WTC11 (cell line): ENCODE data around the gene PSD. TPM values are rescaled to one million over a fixed set of nuclear protein-coding genes. Genes with fewer than 3 reads are reported as not detected.

Source experiments
- ATAC-seq: fragments of 200-7000 bp; cut with Tn5 transposase; 2 replicates; pipeline ENCODE4 v1.10.0; 2021; ENCODE audit warnings: mild to moderate bottlenecking, moderate library complexity
- CTCF ChIA-PET: fragments of 300-600 bp; sonication (Branson Sonifier 250); formaldehyde crosslinking; loops from one replicate; lab custom pipeline; 2021; ENCODE audit warnings: antibody characterized with exemption; lab: Charles Lee
- POLR2A ChIA-PET: fragments of 350-600 bp; sonication (Branson Sonifier 250); formaldehyde crosslinking; loops from one replicate; lab custom pipeline; 2021; ENCODE audit warnings: antibody characterized with exemption; lab: Charles Lee
- DNase-seq: peaks from one replicate; pipeline ENCODE4 v3.0.0; 2021; ENCODE audit warnings: low spot score
- H3K27ac Mint-ChIP-seq: 2 replicates; pipeline ENCODE4 v1.8.0; 2021; ENCODE audit warnings: mixed read lengths
- H3K27me3 Mint-ChIP-seq: 2 replicates; pipeline ENCODE4 v1.8.0; 2021; ENCODE audit warnings: low read depth, mild to moderate bottlenecking, moderate library complexity, mixed read lengths
- H3K36me3 Mint-ChIP-seq: 2 replicates; pipeline ENCODE4 v1.8.0; 2021; ENCODE audit warnings: mixed read lengths
- H3K4me1 Mint-ChIP-seq: 2 replicates; pipeline ENCODE4 v1.8.0; 2022; ENCODE audit warnings: mixed read lengths
- H3K4me3 Mint-ChIP-seq: 2 replicates; pipeline ENCODE4 v1.8.0; 2021; ENCODE audit warnings: mild to moderate bottlenecking, moderate library complexity, mixed read lengths
- H3K9me3 Mint-ChIP-seq: 2 replicates; pipeline ENCODE4 v1.8.0; 2021; ENCODE audit warnings: mixed read lengths
- ARID4B ChIP-seq: sonication (generic); formaldehyde crosslinking; IDR thresholded peaks from 2 replicates; pipeline ENCODE4 v1.8.0; 2023; ENCODE audit warnings: missing genetic modification reagents, mild to moderate bottlenecking, borderline replicate concordance
- CTCF ChIP-seq: fragments of 200-600 bp; IDR thresholded peaks from 2 replicates; pipeline ENCODE4 v1.8.0; 2022; ENCODE audit warnings: antibody characterized with exemption
- ETV6 ChIP-seq: sonication (generic); formaldehyde crosslinking; IDR thresholded peaks from 2 replicates; pipeline ENCODE4 v1.8.1; 2022; ENCODE audit warnings: mild to moderate bottlenecking, missing genetic modification reagents
- FOXJ3 ChIP-seq: sonication (generic); formaldehyde crosslinking; IDR thresholded peaks from 2 replicates; pipeline ENCODE4 v1.9.0; 2021; ENCODE audit warnings: missing genetic modification reagents, mild to moderate bottlenecking, borderline replicate concordance
- FOXK1 ChIP-seq: sonication (generic); formaldehyde crosslinking; IDR thresholded peaks from 2 replicates; pipeline ENCODE4 v1.8.0; 2022; ENCODE audit warnings: mild to moderate bottlenecking, moderate library complexity, missing genetic modification reagents
- GTF2I ChIP-seq: fragments of 250-450 bp; sonication (Bioruptor Pico); conservative IDR thresholded peaks from 2 replicates; pipeline ENCODE4 v1.4.0; 2021; ENCODE audit warnings: mild to moderate bottlenecking
- HMGA2 ChIP-seq: fragments of 250-450 bp; sonication (Bioruptor Pico); IDR thresholded peaks from 2 replicates; pipeline ENCODE4 v1.4.0; 2021; ENCODE audit warnings: mild to moderate bottlenecking, moderate library complexity
- IRF1 ChIP-seq: sonication (generic); formaldehyde crosslinking; IDR thresholded peaks from 2 replicates; pipeline ENCODE4 v1.8.0; 2023; ENCODE audit warnings: missing genetic modification reagents
- JAZF1 ChIP-seq: fragments of 250-450 bp; sonication (Bioruptor Pico); IDR thresholded peaks from 2 replicates; pipeline ENCODE4 v1.9.0; 2021; ENCODE audit warnings: moderate library complexity, mild to moderate bottlenecking, inconsistent platforms
- JUN ChIP-seq: sonication (generic); formaldehyde crosslinking; IDR thresholded peaks from 2 replicates; pipeline ENCODE4 v1.8.0; 2023; ENCODE audit warnings: mild to moderate bottlenecking, missing genetic modification reagents
- MAX ChIP-seq: sonication (generic); formaldehyde crosslinking; IDR thresholded peaks from 2 replicates; pipeline ENCODE4 v1.8.0; 2022; ENCODE audit warnings: mild to moderate bottlenecking, missing genetic modification reagents
- MXD4 ChIP-seq: fragments of 250-450 bp; sonication (Bioruptor Pico); IDR thresholded peaks from 2 replicates; pipeline ENCODE4 v1.8.0; 2021; ENCODE audit warnings: mild to moderate bottlenecking, moderate library complexity, borderline replicate concordance
- MYBL2 ChIP-seq: sonication (generic); formaldehyde crosslinking; IDR thresholded peaks from 2 replicates; pipeline ENCODE4 v1.8.1; 2023; ENCODE audit warnings: mild to moderate bottlenecking, moderate library complexity, missing genetic modification reagents
- NR3C1 ChIP-seq: sonication (generic); formaldehyde crosslinking; conservative IDR thresholded peaks from 2 replicates; pipeline ENCODE4 v1.8.1; 2023; ENCODE audit warnings: low read depth, mild to moderate bottlenecking, missing genetic modification reagents
- RELA ChIP-seq: sonication (generic); formaldehyde crosslinking; IDR thresholded peaks from 2 replicates; pipeline ENCODE4 v1.8.1; 2022; ENCODE audit warnings: missing genetic modification reagents, mild to moderate bottlenecking, borderline replicate concordance
- SP1 ChIP-seq: sonication (generic); formaldehyde crosslinking; conservative IDR thresholded peaks from 2 replicates; pipeline ENCODE4 v1.8.1; 2022; ENCODE audit warnings: missing genetic modification reagents
- TP53 ChIP-seq: sonication (generic); formaldehyde crosslinking; IDR thresholded peaks from 2 replicates; pipeline ENCODE4 v1.8.1; 2023; ENCODE audit warnings: mild to moderate bottlenecking, missing genetic modification reagents
- ZNF121 ChIP-seq: sonication (generic); formaldehyde crosslinking; IDR thresholded peaks from 2 replicates; pipeline ENCODE4 v1.8.0; 2023; ENCODE audit warnings: missing genetic modification reagents
- ZNF138 ChIP-seq: sonication (generic); formaldehyde crosslinking; conservative IDR thresholded peaks from 2 replicates; pipeline ENCODE4 v1.8.1; 2022; ENCODE audit warnings: mild to moderate bottlenecking, moderate library complexity, missing genetic modification reagents
- ZNF219 ChIP-seq: sonication (generic); formaldehyde crosslinking; IDR thresholded peaks from 2 replicates; pipeline ENCODE4 v1.8.0; 2023; ENCODE audit warnings: missing genetic modification reagents, mild to moderate bottlenecking, borderline replicate concordance
- ZNF232 ChIP-seq: sonication (generic); formaldehyde crosslinking; IDR thresholded peaks from 2 replicates; pipeline ENCODE4 v1.8.0; 2022; ENCODE audit warnings: mild to moderate bottlenecking, missing genetic modification reagents
- ZNF281 ChIP-seq: sonication (generic); formaldehyde crosslinking; IDR thresholded peaks from 2 replicates; pipeline ENCODE4 v1.8.0; 2023; ENCODE audit warnings: mild to moderate bottlenecking, missing genetic modification reagents
- ZNF416 ChIP-seq: fragments of 250-450 bp; sonication (Bioruptor Pico); IDR thresholded peaks from 2 replicates; pipeline ENCODE4 v1.9.0; 2021; ENCODE audit warnings: mild to moderate bottlenecking, inconsistent platforms
- ZNF671 ChIP-seq: fragments of 250-450 bp; sonication (Bioruptor Pico); IDR thresholded peaks from 2 replicates; pipeline ENCODE4 v1.8.0; 2021; ENCODE audit warnings: mild to moderate bottlenecking
- total RNA-seq: library from RNA; stranded (reverse); gene quantifications from 3 replicates; pipeline ENCODE4 v1.2.3, GENCODE V29; 2021
- TF ChIP-seq, protein P1 (sequence below): sonication (generic); formaldehyde crosslinking; IDR thresholded peaks from 2 replicates; pipeline ENCODE4 v1.8.1; 2022; ENCODE audit warnings: mild to moderate bottlenecking, moderate library complexity, missing genetic modification reagents
- TF ChIP-seq, protein P2 (sequence below): fragments of 250-450 bp; sonication (Bioruptor Pico); IDR thresholded peaks from 2 replicates; pipeline ENCODE4 v1.9.0; 2021; ENCODE audit warnings: moderate library complexity, mild to moderate bottlenecking, inconsistent platforms, borderline replicate concordance

PSD gene
- total RNA-seq, 1 experiment from 2014 or later, result 12.5 TPM

- no peak overlapping the region for H3K27ac Mint-ChIP-seq
- peak; percentile 61 for DNase-seq
- CTCF ChIA-PET, result interaction anchor here (0.6 to 5.5 kb wide), 15 partner anchors 11 to 654 kb away, joined by 3 to 61 read pairs (median 6); partner anchors contain the start of genes CUEDC2, FBXL15 and NFKB2
- TF ChIP-seq JUN (CRISPR knock-in tag) (no peak), MXD4 (CRISPR knock-in tag) (no peak), MAX (CRISPR knock-in tag) (peak; percentile 72; the same call in 1 of the 2 replicates), GTF2I (CRISPR knock-in tag) (no peak), ZNF219 (CRISPR knock-in tag) (no peak), TP53 (CRISPR knock-in tag) (0 out of 2 replicates have a peak, but pooled peaks have one; percentile 52), ETV6 (CRISPR knock-in tag) (0 out of 2 replicates have a peak, but pooled peaks have one; percentile 26), ZNF232 (CRISPR knock-in tag) (0 out of 2 replicates have a peak, but pooled peaks have one; percentile 32), NR3C1 (CRISPR knock-in tag) (no peak), SP1 (CRISPR knock-in tag) (0 out of 2 replicates have a peak, but pooled peaks have one; percentile 10), RELA (CRISPR knock-in tag) (no peak), ZNF138 (CRISPR knock-in tag) (no peak), MYBL2 (CRISPR knock-in tag) (no peak), FOXJ3 (no peak), IRF1 (CRISPR knock-in tag) (no peak), ZNF121 (no peak), HMGA2 (no peak), ZNF671 (no peak), CTCF (no peak), ZNF416 (CRISPR knock-in tag) (no peak), ZNF281 (peak; percentile 50; the same call in 1 of the 2 replicates), ARID4B (no peak), JAZF1 (CRISPR knock-in tag) (no peak), FOXK1 (CRISPR knock-in tag) (no peak)
- TF ChIP-seq, protein P1, sequence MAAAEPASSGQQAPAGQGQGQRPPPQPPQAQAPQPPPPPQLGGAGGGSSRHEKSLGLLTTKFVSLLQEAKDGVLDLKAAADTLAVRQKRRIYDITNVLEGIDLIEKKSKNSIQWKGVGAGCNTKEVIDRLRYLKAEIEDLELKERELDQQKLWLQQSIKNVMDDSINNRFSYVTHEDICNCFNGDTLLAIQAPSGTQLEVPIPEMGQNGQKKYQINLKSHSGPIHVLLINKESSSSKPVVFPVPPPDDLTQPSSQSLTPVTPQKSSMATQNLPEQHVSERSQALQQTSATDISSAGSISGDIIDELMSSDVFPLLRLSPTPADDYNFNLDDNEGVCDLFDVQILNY (CRISPR knock-in tag), result 0 out of 2 replicates have a peak, but pooled peaks have one; percentile 22
- TF ChIP-seq, protein P2, sequence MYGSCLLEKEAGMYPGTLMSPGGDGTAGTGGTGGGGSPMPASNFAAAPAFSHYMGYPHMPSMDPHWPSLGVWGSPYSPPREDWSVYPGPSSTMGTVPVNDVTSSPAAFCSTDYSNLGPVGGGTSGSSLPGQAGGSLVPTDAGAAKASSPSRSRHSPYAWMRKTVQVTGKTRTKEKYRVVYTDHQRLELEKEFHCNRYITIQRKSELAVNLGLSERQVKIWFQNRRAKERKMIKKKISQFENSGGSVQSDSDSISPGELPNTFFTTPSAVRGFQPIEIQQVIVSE (CRISPR knock-in tag), result no peak
Measured at GRCh38 chr10:102410429-102411073, 8.0 kb downstream of the PSD start.

More at GRCh38 chr10:102410429-102411073, 8.0 kb downstream of the PSD start:
- no peaks in the 10 kb centered on the region for H3K9me3 Mint-ChIP-seq
- H3K4me3 Mint-ChIP-seq, result peak overlapping the region; percentile 69
- H3K27me3 Mint-ChIP-seq, result peaks cover 67% of the 10 kb centered on the region
- peak; percentile 43 for ATAC-seq
- no peaks in the 10 kb centered on the region for H3K36me3 Mint-ChIP-seq
- POLR2A ChIA-PET, result interaction anchor here (1.1 to 1.7 kb wide), 4 partner anchors 11 to 51 kb away, joined by 3 to 9 read pairs (median 4); partner anchors contain the start of genes CUEDC2 and FBXL15
- peaks cover 30% of the 10 kb centered on the region for H3K4me1 Mint-ChIP-seq
